ENCODE measurements around the gene DBNDD1. TPM values are rescaled to one million over a fixed set of nuclear protein-coding genes. Genes with fewer than 3 reads are reported as not detected.
A peak's percentile ranks its signal among the peaks of the same experiment; 100 is the strongest.

The DBNDD1 gene
- total RNA-seq, 1 experiment from 2014 or later = 24.6 TPM

- CTCF ChIA-PET = no interaction called here
- Histone ChIP-seq H3K27ac (ENCODE audit: low read depth, low read length, poor library complexity, severe bottlenecking) (peak overlapping the region; percentile 90), H3K27me3 (replicated peaks; ENCODE audit: insufficient read depth, low read depth, low read length, poor library complexity) (no peaks in the 10 kb centered on the region), H3K36me3 (ENCODE audit: insufficient read depth, low read length, poor library complexity, severe bottlenecking) (no peaks in the 10 kb centered on the region), H3K4me3 (ENCODE audit: low read depth, low read length, poor library complexity, severe bottlenecking) (peak overlapping the region; percentile 86), H3K9me3 (ENCODE audit: low read depth, low read length, poor library complexity, severe bottlenecking) (no peaks in the 10 kb centered on the region), H3K4me1 (ENCODE audit: insufficient read depth, low read length, poor library complexity, severe bottlenecking) (peaks cover 27% of the 10 kb centered on the region)
- TF ChIP-seq EZH2 (IDR thresholded peaks at IDR 0.05; ENCODE audit: borderline replicate concordance, low read depth, low read length, poor library complexity, severe bottlenecking) (no peak), CTCF (conservative IDR thresholded peaks at IDR 0.05; ENCODE audit: low read depth, low read length) (no peak)
- intact Hi-C loops (cut with micrococcal nuclease; ENCODE audit: unreplicated experiment) = loop anchor here (10.0 kb wide), 1 partner anchor 96 kb away; the partner anchor contains the start of gene TUBB3
- no TSS peak for BruUV-seq (replicated peaks)
- POLR2A ChIA-PET (ENCODE audit: low non-redundant PET) = interaction anchor here (0.7 kb wide), 1 partner anchor 227 kb away, joined by 3 read pairs; no protein-coding TSS in a partner anchor
- no peak for DNase-seq (ENCODE audit: low spot score)
These were observed 1.1 kb upstream of the DBNDD1 start for GRCh38 chr16:90020260-90020837.

GRCh38 chr16:90019543-90020259 is 445 bp upstream of the DBNDD1 start:
- intact Hi-C loops (cut with micrococcal nuclease; ENCODE audit: unreplicated experiment) = loop anchor here (10.0 kb wide), 1 partner anchor 95 kb away; the partner anchor contains the start of gene TUBB3
- ChIA-PET POLR2A (ENCODE audit: low non-redundant PET) (interaction anchor here (0.7 kb wide), 1 partner anchor 226 kb away, joined by 3 read pairs; no protein-coding TSS in a partner anchor), CTCF (no interaction called here)
- Histone ChIP-seq H3K4me1 (ENCODE audit: insufficient read depth, low read length, poor library complexity, severe bottlenecking) (peaks cover 27% of the 10 kb centered on the region), H3K36me3 (ENCODE audit: insufficient read depth, low read length, poor library complexity, severe bottlenecking) (no peaks in the 10 kb centered on the region), H3K9me3 (ENCODE audit: low read depth, low read length, poor library complexity, severe bottlenecking) (no peaks in the 10 kb centered on the region), H3K27ac (ENCODE audit: low read depth, low read length, poor library complexity, severe bottlenecking) (peak overlapping the region; percentile 90), H3K4me3 (ENCODE audit: low read depth, low read length, poor library complexity, severe bottlenecking) (peak overlapping the region; percentile 86), H3K27me3 (replicated peaks; ENCODE audit: insufficient read depth, low read depth, low read length, poor library complexity) (no peaks in the 10 kb centered on the region)
- BruUV-seq (replicated peaks) = no TSS peak
- no peak; the same call in 1 of the 2 replicates for TF ChIP-seq CTCF (conservative IDR thresholded peaks at IDR 0.05; ENCODE audit: low read depth, low read length)
- no peak for TF ChIP-seq EZH2 (IDR thresholded peaks at IDR 0.05; ENCODE audit: borderline replicate concordance, low read depth, low read length, poor library complexity, severe bottlenecking)
- DNase-seq (ENCODE audit: low spot score) = peak; percentile 70

GRCh38 chr16:90018297-90018651 is 982 bp downstream of the DBNDD1 start:
- ChIA-PET POLR2A (ENCODE audit: low non-redundant PET) (no interaction called here), CTCF (no interaction called here)
- peak overlapping the region; percentile 86 for H3K4me3 ChIP-seq (ENCODE audit: low read depth, low read length, poor library complexity, severe bottlenecking)
- no peaks in the 10 kb centered on the region for H3K36me3 ChIP-seq (ENCODE audit: insufficient read depth, low read length, poor library complexity, severe bottlenecking)
- H3K27me3 ChIP-seq (replicated peaks; ENCODE audit: insufficient read depth, low read depth, low read length, poor library complexity) = no peaks in the 10 kb centered on the region
- H3K27ac ChIP-seq (ENCODE audit: low read depth, low read length, poor library complexity, severe bottlenecking) = peak overlapping the region; percentile 70
- H3K4me1 ChIP-seq (ENCODE audit: insufficient read depth, low read length, poor library complexity, severe bottlenecking) = peaks cover 24% of the 10 kb centered on the region
- no TSS peak for BruUV-seq (replicated peaks)
- no peak for TF ChIP-seq EZH2 (IDR thresholded peaks at IDR 0.05; ENCODE audit: borderline replicate concordance, low read depth, low read length, poor library complexity, severe bottlenecking)
- TF ChIP-seq CTCF (conservative IDR thresholded peaks at IDR 0.05; ENCODE audit: low read depth, low read length) = no peak
- intact Hi-C loops (cut with micrococcal nuclease; ENCODE audit: unreplicated experiment) = no loop called here
- H3K9me3 ChIP-seq (ENCODE audit: low read depth, low read length, poor library complexity, severe bottlenecking) = no peaks in the 10 kb centered on the region
- DNase-seq (ENCODE audit: low spot score) = no peak
